Measurements from ENCODE around the gene CBFB.

The CBFB gene

GRCh38 chr16:67104061-67104460 lies 75.1 kb downstream of the CBFB start:
- Histone ChIP-seq H4K20me1 (ENCODE audit: insufficient read depth, low read length) (no peaks in the 10 kb centered on the region), H3K79me2 (ENCODE audit: low read length) (no peaks in the 10 kb centered on the region), H3K4me2 (ENCODE audit: low read length) (no peak overlapping the region), H3K27me3 (ENCODE audit: low read depth, low read length) (no peaks in the 10 kb centered on the region), H3K9me3 (ENCODE audit: insufficient read depth, low read length) (no peaks in the 10 kb centered on the region), H3K9ac (ENCODE audit: low read length) (no peak overlapping the region), H3K4me3 (ENCODE audit: low read length) (no peak overlapping the region), H3K27ac (ENCODE audit: low read length) (no peak overlapping the region), H3K36me3 (replicated peaks; ENCODE audit: low read depth, low read length) (peaks cover 4% of the 10 kb centered on the region), H3K4me1 (ENCODE audit: low read length) (peaks cover 16% of the 10 kb centered on the region), H2AFZ (ENCODE audit: low read depth, low read length) (no peak overlapping the region)
- TF ChIP-seq CTCF (IDR thresholded peaks at IDR 0.05; ENCODE audit: low read depth, low read length), result peak; percentile 25; the same call in 1 of the 2 replicates
- TF ChIP-seq EZH2phosphoT487 (IDR thresholded peaks at IDR 0.05; ENCODE audit: low read depth), result no peak

GRCh38 chr16:67104845-67105244 lies 75.9 kb downstream of the CBFB start:
- peak overlapping the region; percentile 18; the same call in 1 of the 2 replicates for H3K4me2 ChIP-seq (ENCODE audit: low read length)
- H3K79me2 ChIP-seq (ENCODE audit: low read length), result peaks cover under 1% of the 10 kb centered on the region
- H2AFZ ChIP-seq (ENCODE audit: low read depth, low read length), result no peak overlapping the region
- no peaks in the 10 kb centered on the region for H3K9me3 ChIP-seq (ENCODE audit: insufficient read depth, low read length)
- no peaks in the 10 kb centered on the region for H4K20me1 ChIP-seq (ENCODE audit: insufficient read depth, low read length)
- no peaks in the 10 kb centered on the region for H3K36me3 ChIP-seq (replicated peaks; ENCODE audit: low read depth, low read length)
- peaks cover 19% of the 10 kb centered on the region for H3K4me1 ChIP-seq (ENCODE audit: low read length)
- H3K4me3 ChIP-seq (ENCODE audit: low read length), result no peak overlapping the region
- no peak overlapping the region for H3K9ac ChIP-seq (ENCODE audit: low read length)
- no peak for TF ChIP-seq EZH2phosphoT487 (IDR thresholded peaks at IDR 0.05; ENCODE audit: low read depth)
- TF ChIP-seq CTCF (IDR thresholded peaks at IDR 0.05; ENCODE audit: low read depth, low read length), result no peak
- no peaks in the 10 kb centered on the region for H3K27me3 ChIP-seq (ENCODE audit: low read depth, low read length)
- H3K27ac ChIP-seq (ENCODE audit: low read length), result 0 out of 2 replicates have a peak overlapping the region, but pooled peaks have one; percentile 9

- H3K4me3 ChIP-seq (ENCODE audit: low read length), result no peak overlapping the region
- H3K27ac ChIP-seq (ENCODE audit: low read length), result 0 out of 2 replicates have a peak overlapping the region, but pooled peaks have one; percentile 9
- H3K4me1 ChIP-seq (ENCODE audit: low read length), result peaks cover 19% of the 10 kb centered on the region
- H3K27me3 ChIP-seq (ENCODE audit: low read depth, low read length), result no peaks in the 10 kb centered on the region
- no peak overlapping the region for H2AFZ ChIP-seq (ENCODE audit: low read depth, low read length)
- TF ChIP-seq CTCF (IDR thresholded peaks at IDR 0.05; ENCODE audit: low read depth, low read length) (no peak), EZH2phosphoT487 (IDR thresholded peaks at IDR 0.05; ENCODE audit: low read depth) (no peak)
- H3K4me2 ChIP-seq (ENCODE audit: low read length), result peak overlapping the region; percentile 18; the same call in 1 of the 2 replicates
- H4K20me1 ChIP-seq (ENCODE audit: insufficient read depth, low read length), result no peaks in the 10 kb centered on the region
- no peaks in the 10 kb centered on the region for H3K9me3 ChIP-seq (ENCODE audit: insufficient read depth, low read length)
- H3K79me2 ChIP-seq (ENCODE audit: low read length), result peaks cover 5% of the 10 kb centered on the region
- no peak overlapping the region for H3K9ac ChIP-seq (ENCODE audit: low read length)
- H3K36me3 ChIP-seq (replicated peaks; ENCODE audit: low read depth, low read length), result no peaks in the 10 kb centered on the region
Measured at GRCh38 chr16:67105246-67105645, 76.3 kb downstream of the CBFB start.

GRCh38 chr16:67105881-67106280 lies 76.9 kb downstream of the CBFB start:
- H3K79me2 ChIP-seq (ENCODE audit: low read length), result peaks cover 11% of the 10 kb centered on the region
- no peaks in the 10 kb centered on the region for H4K20me1 ChIP-seq (ENCODE audit: insufficient read depth, low read length)
- H3K4me3 ChIP-seq (ENCODE audit: low read length), result no peak overlapping the region
- H3K36me3 ChIP-seq (replicated peaks; ENCODE audit: low read depth, low read length), result no peaks in the 10 kb centered on the region
- H3K9ac ChIP-seq (ENCODE audit: low read length), result no peak overlapping the region
- no peaks in the 10 kb centered on the region for H3K27me3 ChIP-seq (ENCODE audit: low read depth, low read length)
- H3K27ac ChIP-seq (ENCODE audit: low read length), result no peak overlapping the region
- H3K4me1 ChIP-seq (ENCODE audit: low read length), result peaks cover 23% of the 10 kb centered on the region
- H2AFZ ChIP-seq (ENCODE audit: low read depth, low read length), result no peak overlapping the region
- H3K9me3 ChIP-seq (ENCODE audit: insufficient read depth, low read length), result no peaks in the 10 kb centered on the region
- no peak overlapping the region for H3K4me2 ChIP-seq (ENCODE audit: low read length)
- TF ChIP-seq EZH2phosphoT487 (IDR thresholded peaks at IDR 0.05; ENCODE audit: low read depth) (no peak), CTCF (IDR thresholded peaks at IDR 0.05; ENCODE audit: low read depth, low read length) (no peak)

Measured in OCI-LY3 (cell line).